ENCODE results near the gene YTHDF1.

The YTHDF1 gene

DNA sequence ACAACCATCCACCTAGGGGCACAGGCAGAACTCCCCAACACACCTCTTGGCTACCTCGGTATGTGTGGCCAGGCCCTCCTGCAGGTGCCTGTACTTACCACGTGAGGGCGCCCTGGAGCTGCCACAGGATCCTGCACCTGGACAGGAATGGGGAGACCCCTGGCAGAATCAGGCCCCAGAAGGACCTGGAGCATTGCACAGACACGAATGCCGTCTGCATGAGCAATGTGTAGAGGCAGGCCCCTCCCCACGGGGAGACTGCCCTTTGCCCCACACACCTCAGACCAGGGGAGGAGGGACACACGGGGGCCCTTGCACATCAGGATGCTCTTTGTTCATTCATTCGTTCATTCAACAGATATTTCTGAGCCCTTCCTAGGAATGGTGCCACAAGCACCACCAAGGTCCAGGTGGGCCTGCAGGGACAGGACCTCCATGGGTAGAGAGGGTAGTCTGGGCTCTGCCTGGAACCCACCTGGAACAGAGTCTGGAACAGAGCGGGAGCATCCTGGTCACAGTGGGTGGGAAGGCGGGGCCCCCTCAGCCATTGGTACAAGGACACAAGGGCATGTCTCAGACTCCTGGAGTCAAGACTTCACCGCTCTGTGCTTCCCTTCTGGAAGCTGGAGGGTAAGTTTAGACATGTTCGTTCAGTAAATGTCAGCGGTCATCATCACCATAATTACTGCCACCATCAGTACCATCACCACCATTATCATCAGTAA is 32.3 kb downstream of the YTHDF1 start:
- no peak for FAIRE-seq

DNA sequence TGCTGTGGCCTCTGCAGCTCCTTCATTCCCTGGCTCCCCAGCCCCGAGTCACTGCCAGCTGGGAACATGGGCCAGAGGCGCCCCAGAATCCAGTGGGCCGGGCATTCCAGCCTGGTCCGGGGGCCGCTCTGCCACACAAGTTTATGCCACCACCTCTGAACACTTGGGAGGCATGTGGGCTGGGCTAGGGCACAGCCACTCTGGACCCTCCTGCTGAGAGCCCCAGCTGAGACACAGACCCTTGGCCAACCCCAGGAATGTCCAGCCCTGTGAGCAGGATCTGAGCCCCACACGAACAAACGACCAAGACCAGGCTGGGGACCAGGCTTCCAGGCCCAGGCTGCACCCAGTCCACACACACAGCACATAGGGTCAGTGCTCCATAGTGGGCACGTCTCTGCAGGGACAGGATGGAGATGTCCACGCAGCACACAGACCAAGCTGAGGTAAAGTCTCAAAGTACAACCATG is 33.0 kb downstream of the YTHDF1 start:
- FAIRE-seq: no peak

- FAIRE-seq: no peak
Measured at GRCh38 chr20:63182425-63182824, 33.5 kb downstream of the YTHDF1 start.

DNA sequence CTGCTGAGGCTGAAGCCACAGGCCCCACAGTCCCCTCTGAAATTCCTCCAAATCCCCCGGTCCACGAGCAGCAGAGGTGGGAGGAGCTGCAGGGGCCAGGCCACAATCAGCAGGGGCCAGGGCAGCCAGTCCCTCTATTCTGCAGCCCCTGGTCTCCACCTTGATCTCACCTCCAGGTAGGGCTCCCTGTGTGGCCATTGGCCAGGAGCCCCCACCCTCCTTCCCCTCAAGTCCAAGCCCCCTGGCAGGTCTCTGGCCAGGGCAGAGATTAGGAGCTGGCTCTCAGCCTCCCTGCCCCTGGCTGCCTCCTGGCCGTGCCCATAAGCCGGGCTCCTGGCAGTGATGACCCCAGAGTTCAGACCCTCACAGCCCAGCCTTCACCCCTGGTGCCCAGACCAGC is 34.7 kb downstream of the YTHDF1 start:
- no peak for FAIRE-seq

DNA sequence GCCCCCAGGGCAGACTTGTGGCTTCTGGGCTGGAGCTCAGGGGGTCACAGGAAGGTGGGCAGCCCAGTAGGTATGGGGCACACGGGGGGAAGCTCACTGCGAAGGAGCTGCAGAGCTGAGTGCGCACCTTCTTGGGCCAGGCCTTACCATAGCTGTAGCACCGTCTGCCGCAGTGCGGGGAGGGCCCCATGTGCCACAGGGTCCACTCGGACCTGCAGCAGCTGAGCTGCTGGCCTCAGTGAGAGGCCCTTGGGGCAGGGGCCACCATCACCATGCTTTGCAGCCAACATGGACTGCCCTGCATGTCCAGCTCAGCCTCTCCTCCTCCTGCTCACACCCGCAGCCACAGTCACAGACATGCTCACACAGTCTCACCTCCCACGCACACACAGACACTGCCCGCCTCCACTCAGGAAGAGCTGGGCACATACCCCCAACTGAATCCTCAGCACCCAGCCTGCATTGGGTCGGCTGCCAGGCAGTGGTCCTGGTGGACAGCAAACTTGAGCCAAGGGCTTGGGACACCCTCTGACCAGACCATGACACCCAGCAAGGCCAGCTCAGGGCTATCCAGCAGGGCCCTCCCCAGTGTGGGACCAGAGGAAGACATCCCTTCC is 35.3 kb downstream of the YTHDF1 start:
- no peak for FAIRE-seq

DNA sequence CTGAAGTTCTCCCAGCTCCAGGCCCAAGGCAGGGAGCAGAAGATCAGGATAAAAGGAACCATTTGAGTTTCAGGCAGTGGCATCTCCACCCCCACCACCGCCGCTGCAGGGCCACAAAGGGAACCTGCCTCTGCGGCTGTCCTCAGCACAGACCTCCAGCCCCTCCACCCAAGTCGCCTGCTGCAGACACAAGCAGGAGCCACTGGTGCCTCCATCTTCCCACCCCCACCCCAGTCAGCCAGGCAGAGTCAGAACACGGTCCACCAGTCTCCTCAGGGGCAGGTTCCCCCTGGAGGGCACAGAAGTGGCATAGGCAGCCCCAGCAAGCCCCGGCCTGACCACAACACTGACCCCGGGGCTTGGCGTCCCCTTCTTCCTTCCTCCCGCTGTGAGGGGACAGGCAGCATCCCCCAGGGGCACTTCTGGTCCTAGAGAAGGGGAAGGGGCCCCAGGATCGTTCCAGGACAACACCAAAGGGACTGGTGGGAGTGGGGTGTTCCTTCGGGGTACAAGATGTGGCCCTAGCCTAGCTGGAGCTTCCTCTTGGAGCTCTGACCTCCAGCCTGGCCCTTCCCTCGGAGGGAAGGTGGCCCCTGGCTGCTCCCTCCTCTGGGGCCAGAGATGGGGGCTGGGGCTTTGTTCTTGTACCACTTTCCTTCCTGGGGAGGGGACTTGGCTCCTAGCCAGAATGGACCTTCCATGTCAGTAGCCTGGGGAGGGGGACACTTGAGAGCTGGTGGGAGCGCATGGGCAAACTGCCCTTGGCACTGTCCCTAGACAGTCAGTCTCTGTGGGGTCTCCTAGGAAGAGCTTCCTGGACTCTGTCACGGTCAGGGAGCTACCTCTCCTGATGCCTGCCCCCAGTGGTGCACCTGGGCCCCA is 36.0 kb downstream of the YTHDF1 start:
- FAIRE-seq: no peak

GRCh38 chr20:63178889-63179686 is 36.8 kb downstream of the YTHDF1 start:
- no peak for FAIRE-seq

DNA sequence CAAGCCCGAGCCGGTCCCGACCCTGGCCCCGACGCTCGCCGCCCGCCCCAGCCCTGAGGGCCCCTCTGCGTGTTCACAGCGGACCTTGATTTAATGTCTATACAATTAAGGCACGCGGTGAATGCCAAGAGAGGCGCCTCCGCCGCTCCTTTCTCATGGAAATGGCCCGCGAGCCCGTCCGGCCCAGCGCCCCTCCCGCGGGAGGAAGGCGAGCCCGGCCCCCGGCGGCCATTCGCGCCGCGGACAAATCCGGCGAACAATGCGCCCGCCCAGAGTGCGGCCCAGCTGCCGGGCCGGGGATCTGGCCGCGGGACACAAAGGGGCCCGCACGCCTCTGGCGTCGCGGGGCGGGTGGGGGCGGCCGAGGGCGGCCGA is 37.5 kb downstream of the YTHDF1 start:
- FAIRE-seq: no peak

- FAIRE-seq: no peak
Measured at GRCh38 chr20:63177785-63178445, 38.0 kb downstream of the YTHDF1 start.

GRCh38 chr20:63177134-63177784 is 38.7 kb downstream of the YTHDF1 start:
- FAIRE-seq: no peak

DNA sequence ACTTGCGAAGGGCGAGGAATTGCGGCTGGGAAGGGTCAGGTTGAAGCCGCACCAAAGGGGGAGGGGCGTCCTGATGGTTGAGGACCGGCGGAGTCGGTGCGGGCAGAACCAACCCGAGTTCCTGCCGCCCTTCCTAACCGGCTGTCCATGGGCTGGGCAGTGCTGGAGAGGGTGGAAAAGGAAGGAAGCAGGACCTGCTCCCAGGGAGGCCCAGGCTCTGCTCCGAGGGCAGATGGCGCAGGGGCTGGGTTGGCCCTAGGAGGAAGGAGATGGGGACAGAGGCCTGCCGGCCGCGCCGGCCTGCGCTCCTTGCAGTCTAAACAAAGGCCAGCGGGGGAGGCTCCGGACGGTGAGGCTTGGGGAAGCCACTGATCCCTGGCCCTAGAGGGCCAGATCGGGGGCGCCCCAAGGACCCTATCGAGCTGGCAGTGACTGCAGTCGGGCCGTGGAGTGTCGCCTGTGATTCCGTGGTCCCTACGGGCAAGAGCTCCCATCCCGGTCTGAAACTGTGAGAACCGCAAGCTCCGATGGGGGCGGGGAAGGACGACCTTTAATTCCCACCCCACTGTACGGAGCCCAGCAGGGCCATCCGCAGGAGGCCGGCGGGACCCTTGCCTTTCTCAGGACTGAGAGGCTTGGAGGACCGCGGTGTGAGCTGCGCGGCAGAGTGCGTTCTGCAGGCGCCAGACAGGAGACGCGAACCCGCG is 39.4 kb downstream of the YTHDF1 start:
- no peak for FAIRE-seq

DNA sequence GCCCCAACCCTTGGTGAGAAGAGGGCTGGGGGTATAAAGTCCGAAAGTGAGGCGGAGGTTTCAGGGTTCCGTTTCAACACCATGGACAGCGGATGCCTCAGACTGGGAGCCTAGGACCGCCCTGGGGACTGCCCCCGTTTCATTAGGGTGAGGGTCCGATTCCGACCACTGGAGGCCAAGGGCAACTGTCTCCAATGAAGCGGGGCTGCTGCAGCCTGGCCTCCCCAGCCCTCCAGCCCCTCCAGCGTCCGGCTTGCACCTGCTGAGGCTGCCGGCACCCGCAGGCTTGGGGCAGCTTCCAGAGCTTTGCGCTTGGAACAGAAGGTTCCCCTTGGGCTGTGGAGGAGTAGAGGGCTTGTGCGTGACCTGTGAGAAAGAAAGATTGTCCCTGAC is 39.9 kb downstream of the YTHDF1 start:
- no peak for FAIRE-seq

GRCh38 chr20:63175038-63175895 is 40.7 kb downstream of the YTHDF1 start:
- no peak for FAIRE-seq

- FAIRE-seq: no peak
Measured at GRCh38 chr20:63174309-63175037, 41.5 kb downstream of the YTHDF1 start.

DNA sequence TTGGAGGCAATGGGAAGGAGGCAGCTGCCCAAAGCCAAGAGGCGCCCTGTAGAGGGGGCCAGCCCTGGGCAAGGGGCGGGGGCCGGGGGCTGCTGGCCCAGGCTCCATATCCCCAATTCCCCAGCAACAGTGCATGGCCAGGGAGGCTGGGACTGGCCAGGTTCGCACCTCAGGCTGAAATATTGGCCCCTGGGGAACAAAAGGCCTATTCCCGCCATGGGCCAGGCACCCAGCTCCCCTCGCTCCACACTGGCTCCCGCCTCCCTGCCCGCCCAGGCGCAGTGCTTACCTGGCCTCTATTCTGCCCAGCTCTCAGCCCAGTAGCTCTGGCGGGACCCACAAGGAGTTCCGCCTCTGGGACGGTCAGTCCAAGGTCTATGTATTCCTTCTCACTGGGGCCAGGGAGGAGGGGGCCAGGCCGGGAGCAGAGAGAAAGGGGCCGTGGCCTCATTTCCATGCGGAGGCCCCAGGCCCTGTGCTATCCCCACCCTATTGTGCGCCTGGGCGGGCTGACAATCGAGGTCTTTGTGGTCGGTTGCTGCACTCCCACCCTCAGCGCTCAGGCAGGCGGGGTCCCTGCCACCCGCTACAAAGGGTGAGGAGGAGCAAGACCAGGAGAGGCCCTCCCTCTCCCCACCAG is 42.3 kb downstream of the YTHDF1 start:
- no peak for FAIRE-seq

GRCh38 chr20:63172726-63173125 is 43.2 kb downstream of the YTHDF1 start:
- FAIRE-seq: no peak

DNA sequence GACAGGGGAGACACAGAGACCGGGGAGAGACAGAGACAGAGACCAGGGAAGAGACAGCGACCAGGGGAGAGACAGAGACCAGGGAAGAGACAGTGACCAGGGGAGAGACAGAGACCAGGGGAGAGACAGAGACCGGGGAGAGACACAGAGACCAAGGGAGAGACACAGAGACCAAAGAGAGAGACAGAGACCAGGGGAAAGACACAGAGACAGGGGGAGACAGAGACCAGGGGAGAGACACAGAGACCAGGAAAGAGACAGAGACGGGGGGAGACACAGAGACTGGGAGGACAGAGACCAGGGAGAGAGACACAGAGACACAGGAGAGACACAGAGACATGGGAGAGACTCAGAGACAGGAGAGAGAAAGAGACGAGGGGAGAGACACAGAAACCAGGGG is 43.9 kb downstream of the YTHDF1 start:
- FAIRE-seq: no peak

DNA sequence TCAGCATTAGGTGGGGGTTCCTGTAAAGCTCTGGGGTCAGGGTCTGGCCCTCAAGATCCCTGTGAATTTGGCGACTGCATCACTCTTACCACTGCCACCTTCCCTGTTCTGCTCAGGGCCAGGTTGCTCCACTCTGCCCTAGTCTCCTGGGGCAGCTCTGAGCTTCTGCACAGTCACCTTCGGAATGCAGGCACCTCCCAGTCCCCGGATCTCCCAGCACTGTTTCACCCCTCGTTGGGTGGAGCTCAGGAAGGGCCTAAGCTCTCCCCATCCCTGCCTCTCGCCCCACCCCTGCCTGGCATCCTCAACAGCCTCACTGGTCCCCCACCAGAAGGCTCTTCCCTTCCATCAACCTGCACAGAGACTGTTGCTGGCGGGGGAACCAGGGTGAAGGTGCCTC is 46.2 kb downstream of the YTHDF1 start:
- FAIRE-seq: no peak

GRCh38 chr20:63168861-63169260 is 47.1 kb downstream of the YTHDF1 start:
- FAIRE-seq: no peak
